ENCODE results near the gene FAM120A. TPM values are rescaled to one million over a fixed set of nuclear protein-coding genes. Genes with fewer than 3 reads are reported as not detected.

The FAM120A gene
- total RNA-seq, 4 donors from 2014 or later: 56.5 to 82.3 (median 65.7) TPM

DNA sequence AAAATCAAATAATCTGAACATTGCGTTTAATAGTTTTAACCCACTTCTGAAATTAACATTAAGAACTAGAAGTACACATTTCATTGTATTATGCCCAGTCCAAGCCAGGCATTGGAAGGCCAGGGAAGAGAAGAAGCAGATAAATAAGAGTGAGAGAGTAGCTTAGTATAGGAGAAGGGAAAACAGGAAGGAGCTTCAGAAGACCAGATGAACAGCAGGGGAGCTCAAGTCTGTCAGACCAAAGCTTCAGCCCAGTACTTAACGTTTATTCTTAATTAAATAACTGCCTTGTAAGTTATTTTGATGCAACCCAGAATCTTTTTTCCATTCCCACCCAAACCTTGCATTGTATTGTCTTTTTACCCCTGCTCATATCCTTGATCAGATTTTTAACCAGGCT is 13.4 kb downstream of the FAM120A start:
- no peak for DNase-seq
- peak overlapping the region in 2 of 4 donors; percentile 4 to 25 for H3K27ac ChIP-seq
- H3K36me3 ChIP-seq: no peaks in the 10 kb centered on the region
- no peaks in the 10 kb centered on the region for H3K27me3 ChIP-seq
- no peak overlapping the region for H3K4me3 ChIP-seq
- WGBS, 2 donors: 64 to 74% methylated on average over 2 of the region's 2 CpGs
- TF ChIP-seq POLR2A (IDR thresholded peaks at IDR 0.05): no peak
- TF ChIP-seq, protein P1, sequence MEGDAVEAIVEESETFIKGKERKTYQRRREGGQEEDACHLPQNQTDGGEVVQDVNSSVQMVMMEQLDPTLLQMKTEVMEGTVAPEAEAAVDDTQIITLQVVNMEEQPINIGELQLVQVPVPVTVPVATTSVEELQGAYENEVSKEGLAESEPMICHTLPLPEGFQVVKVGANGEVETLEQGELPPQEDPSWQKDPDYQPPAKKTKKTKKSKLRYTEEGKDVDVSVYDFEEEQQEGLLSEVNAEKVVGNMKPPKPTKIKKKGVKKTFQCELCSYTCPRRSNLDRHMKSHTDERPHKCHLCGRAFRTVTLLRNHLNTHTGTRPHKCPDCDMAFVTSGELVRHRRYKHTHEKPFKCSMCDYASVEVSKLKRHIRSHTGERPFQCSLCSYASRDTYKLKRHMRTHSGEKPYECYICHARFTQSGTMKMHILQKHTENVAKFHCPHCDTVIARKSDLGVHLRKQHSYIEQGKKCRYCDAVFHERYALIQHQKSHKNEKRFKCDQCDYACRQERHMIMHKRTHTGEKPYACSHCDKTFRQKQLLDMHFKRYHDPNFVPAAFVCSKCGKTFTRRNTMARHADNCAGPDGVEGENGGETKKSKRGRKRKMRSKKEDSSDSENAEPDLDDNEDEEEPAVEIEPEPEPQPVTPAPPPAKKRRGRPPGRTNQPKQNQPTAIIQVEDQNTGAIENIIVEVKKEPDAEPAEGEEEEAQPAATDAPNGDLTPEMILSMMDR (IDR thresholded peaks at IDR 0.05): no peak
- peaks cover 32 to 96% (median 41%) of the 10 kb centered on the region in 3 donors for H3K4me1 ChIP-seq
- intact Hi-C loops (cut with DNase I): no loop called here
- H3K9me3 ChIP-seq: no peaks in the 10 kb centered on the region

DNA sequence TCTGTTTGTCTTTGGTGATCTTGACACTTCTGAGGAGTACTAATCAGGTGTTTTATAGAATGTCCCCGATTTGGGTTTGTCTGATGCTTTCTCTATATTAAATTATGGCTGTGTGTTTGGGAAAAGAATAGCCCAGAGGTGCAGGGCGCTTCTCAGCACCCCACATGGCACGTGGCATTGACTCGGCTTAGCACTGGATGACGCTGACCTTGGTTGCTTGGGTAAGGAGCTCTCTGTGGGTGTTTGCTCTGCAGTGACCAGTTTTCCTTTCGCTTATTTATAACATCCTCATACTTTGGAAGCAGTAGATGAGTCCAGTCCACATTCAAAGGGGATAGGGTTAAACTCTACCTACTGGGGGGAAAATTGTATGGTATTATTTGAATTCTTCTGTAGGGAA is 14.4 kb downstream of the FAM120A start:
- intact Hi-C loops (cut with DNase I): no loop called here
- H3K36me3 ChIP-seq: peaks cover 0 to under 1% (median 0%) of the 10 kb centered on the region in 3 donors
- H3K27me3 ChIP-seq: no peaks in the 10 kb centered on the region
- no peaks in the 10 kb centered on the region for H3K9me3 ChIP-seq
- no peak overlapping the region for H3K27ac ChIP-seq
- H3K4me1 ChIP-seq: peaks cover 32 to 96% (median 41%) of the 10 kb centered on the region in 3 donors
- DNase-seq: no peak
- TF ChIP-seq POLR2A (IDR thresholded peaks at IDR 0.05): no peak
- TF ChIP-seq, protein P1 (IDR thresholded peaks at IDR 0.05): no peak
- 84 to 100% methylated on average over 5 to 6 of the region's 6 CpGs for WGBS, 2 donors
- no peak overlapping the region for H3K4me3 ChIP-seq

DNA sequence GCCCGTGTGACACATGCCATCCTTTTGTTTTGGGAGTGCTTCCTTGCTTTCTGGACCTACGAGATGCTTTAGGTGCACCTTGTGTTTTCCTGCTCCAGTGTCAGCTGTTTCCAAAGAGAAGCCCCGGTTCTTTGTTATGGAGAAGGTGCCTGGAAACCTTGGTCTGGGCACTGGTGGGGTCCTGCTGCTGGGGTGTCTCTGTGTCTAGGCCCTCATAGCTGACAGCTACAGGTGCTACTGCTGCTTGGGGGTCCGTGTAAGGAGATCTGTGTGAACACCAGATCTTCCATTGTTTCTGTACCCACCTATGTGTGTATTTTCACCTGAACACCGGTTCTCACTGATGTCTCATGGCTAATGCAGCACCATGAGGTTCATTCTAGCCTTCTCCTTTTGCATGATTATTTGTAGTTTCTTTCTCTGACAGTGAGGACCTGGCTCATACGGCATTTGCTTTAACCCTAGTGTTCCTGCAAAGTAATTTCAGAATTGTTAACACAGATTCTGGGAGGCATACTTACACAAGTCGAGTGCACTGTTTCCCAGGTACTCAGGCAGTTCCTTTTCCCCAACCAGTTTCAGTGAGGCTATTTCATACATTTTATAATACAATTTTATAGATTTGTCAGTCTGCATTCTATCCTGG is 15.1 kb downstream of the FAM120A start:
- Histone ChIP-seq H3K27me3 (no peaks in the 10 kb centered on the region), H3K4me3 (no peak overlapping the region), H3K4me1 (peaks cover 32 to 93% (median 41%) of the 10 kb centered on the region in 3 donors), H3K36me3 (peaks cover 0 to 7% (median 0%) of the 10 kb centered on the region in 3 donors), H3K27ac (peak overlapping the region in 2 of 4 donors; percentile 54 to 62), H3K9me3 (no peaks in the 10 kb centered on the region)
- WGBS, 2 donors: 33 to 37% methylated on average over 7 of the region's 7 CpGs
- TF ChIP-seq, protein P1 (IDR thresholded peaks at IDR 0.05): no peak
- TF ChIP-seq POLR2A (IDR thresholded peaks at IDR 0.05): no peak
- intact Hi-C loops (cut with DNase I): no loop called here
- DNase-seq: no peak

DNA sequence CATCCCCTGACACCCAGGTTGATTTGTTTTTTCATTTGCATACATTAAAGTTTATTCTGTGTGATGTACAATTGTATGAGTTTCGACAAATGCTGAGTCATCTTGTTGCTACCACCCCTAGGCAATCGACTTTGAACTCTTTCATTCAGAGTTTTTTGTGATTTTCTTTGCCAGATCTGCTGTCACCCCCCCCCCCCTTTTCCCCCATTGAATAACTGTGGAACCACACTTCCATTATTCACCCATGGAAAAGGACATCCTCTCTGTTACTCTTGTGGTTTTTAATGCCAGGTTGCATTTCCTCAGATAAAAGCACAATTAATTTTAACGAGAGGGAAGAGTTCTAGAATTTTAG is 15.6 kb downstream of the FAM120A start:
- no peak for DNase-seq
- 5 to 12% methylated on average over 3 of the region's 3 CpGs for WGBS, 2 donors
- Histone ChIP-seq H3K36me3 (peaks cover 0 to 12% (median 0%) of the 10 kb centered on the region in 3 donors), H3K4me1 (peaks cover 32 to 88% (median 41%) of the 10 kb centered on the region in 3 donors), H3K27me3 (no peaks in the 10 kb centered on the region), H3K4me3 (no peak overlapping the region), H3K9me3 (no peaks in the 10 kb centered on the region), H3K27ac (peak overlapping the region in 3 of 4 donors; percentile 16 to 62 (median 54))
- intact Hi-C loops (cut with DNase I): no loop called here
- TF ChIP-seq POLR2A (IDR thresholded peaks at IDR 0.05): no peak
- TF ChIP-seq, protein P1 (IDR thresholded peaks at IDR 0.05): no peak

DNA sequence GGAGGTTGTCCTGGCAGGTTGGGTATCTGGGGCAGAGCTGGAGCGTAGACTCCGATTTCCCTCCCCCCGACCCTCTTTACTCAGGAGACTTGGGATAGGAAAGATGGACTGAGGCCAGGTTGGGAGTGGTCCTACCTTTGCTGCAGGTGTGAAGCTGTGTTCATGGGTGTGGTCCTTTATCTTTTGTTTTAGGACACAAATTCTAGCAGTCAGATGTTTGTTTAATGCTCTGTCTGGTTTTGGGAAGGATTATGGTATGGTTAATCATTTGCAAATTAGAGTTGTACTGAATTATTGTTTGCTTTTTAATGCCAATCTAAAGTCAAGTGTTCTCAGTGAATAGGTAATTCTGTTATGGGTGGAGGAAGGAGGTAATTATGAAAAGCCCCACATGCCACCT is 16.0 kb downstream of the FAM120A start:
- 47 to 48% methylated on average over 3 of the region's 3 CpGs for WGBS, 2 donors
- Histone ChIP-seq H3K36me3 (peaks cover 0 to 16% (median 0%) of the 10 kb centered on the region in 3 donors), H3K27ac (peak overlapping the region in 3 of 4 donors; percentile 16 to 62 (median 54)), H3K4me1 (peaks cover 32 to 84% (median 41%) of the 10 kb centered on the region in 3 donors), H3K4me3 (no peak overlapping the region), H3K27me3 (no peaks in the 10 kb centered on the region), H3K9me3 (no peaks in the 10 kb centered on the region)
- intact Hi-C loops (cut with DNase I): no loop called here
- TF ChIP-seq POLR2A (IDR thresholded peaks at IDR 0.05): no peak
- TF ChIP-seq, protein P1 (IDR thresholded peaks at IDR 0.05): no peak
- DNase-seq: no peak

All from esophagus squamous epithelium (tissue), 5 donors.